ENCODE results near the gene SPOP.
"Not testable (repeated sequence)": the region's sequence is repeated elsewhere in the genome, so short reads cannot be mapped to it uniquely, and the experiment has no call there.

Gene SPOP

GRCh38 chr17:49677933-49678847 lies at the start of gene SPOP:
Gene SPOP, minus strand, starts transcription at chr17:49678097. Its CDS starts 55,287 bp downstream, at chr17:49622810.
- peak; percentile 100 for DNase-seq

- no peak for DNase-seq
These were observed 49.5 kb upstream of the SPOP start for GRCh38 chr17:49727380-49727779.

- no peak for DNase-seq
These were observed 47.7 kb upstream of the SPOP start for GRCh38 chr17:49725452-49726130.

GRCh38 chr17:49724552-49724951 lies 46.7 kb upstream of the SPOP start:
- DNase-seq = not testable (repeated sequence)

- DNase-seq = no peak
These were observed 45.5 kb upstream of the SPOP start for GRCh38 chr17:49723423-49723822.

GRCh38 chr17:49722066-49722465 lies 44.2 kb upstream of the SPOP start:
- DNase-seq = no peak

GRCh38 chr17:49717371-49717861 lies 39.5 kb upstream of the SPOP start:
- DNase-seq = peak; percentile 33

GRCh38 chr17:49716668-49717364 lies 38.9 kb upstream of the SPOP start:
- DNase-seq = no peak

- DNase-seq = peak; percentile 88
These were observed 37.9 kb upstream of the SPOP start for GRCh38 chr17:49715717-49716279.

- peak; percentile 75 for DNase-seq
These were observed 37.3 kb upstream of the SPOP start for GRCh38 chr17:49715216-49715615.

GRCh38 chr17:49708515-49709183 lies 30.8 kb upstream of the SPOP start:
- DNase-seq = peak; percentile 46

- DNase-seq = peak; percentile 99
These were observed 30.0 kb upstream of the SPOP start, which contains the start of gene SLC35B1 for GRCh38 chr17:49707608-49708514. Gene SLC35B1, minus strand, starts transcription at chr17:49707964. Its CDS starts 131 bp downstream, at chr17:49707833.

GRCh38 chr17:49707246-49707607 lies 29.3 kb upstream of the SPOP start:
- DNase-seq = peak; percentile 52

GRCh38 chr17:49705254-49705653 lies 27.4 kb upstream of the SPOP start:
- DNase-seq = no peak

- DNase-seq = peak; percentile 36
These were observed 25.8 kb upstream of the SPOP start for GRCh38 chr17:49703557-49704277.

- no peak for DNase-seq
These were observed 23.1 kb upstream of the SPOP start for GRCh38 chr17:49700960-49701359.

GRCh38 chr17:49699966-49700575 lies 22.2 kb upstream of the SPOP start:
- no peak for DNase-seq

- DNase-seq = no peak
These were observed 20.1 kb upstream of the SPOP start for GRCh38 chr17:49698005-49698404.

GRCh38 chr17:49696233-49696761 lies 18.4 kb upstream of the SPOP start:
- peak; percentile 84 for DNase-seq

All from CD4-positive, alpha-beta T cell treated with Interleukin-17A for 1 hour (primary cell).